Suprapubic skin (tissue), 3 donors: ENCODE results near the gene LDLRAD2.

Source experiments
- POLR2AphosphoS5 ChIP-seq, 3 donors: sonication (generic); formaldehyde crosslinking; IDR thresholded peaks; one replicate each; pipeline ENCODE4 v1.6.1; 2017; ENCODE audit warnings: antibody characterized with exemption in 3 of 3
- TF ChIP-seq, protein P1 (sequence below), 2 donors: fragments of 200-600 bp in 1 of 2; fragments of 450-650 bp in 1 of 2; sonication (generic) in 1 of 2; IDR thresholded peaks; one replicate each; pipeline ENCODE4 v1.5.1; 2016 to 2019; ENCODE audit warnings: antibody characterized with exemption in 2 of 2, mild to moderate bottlenecking in 1 of 2, moderate library complexity in 1 of 2

DNA sequence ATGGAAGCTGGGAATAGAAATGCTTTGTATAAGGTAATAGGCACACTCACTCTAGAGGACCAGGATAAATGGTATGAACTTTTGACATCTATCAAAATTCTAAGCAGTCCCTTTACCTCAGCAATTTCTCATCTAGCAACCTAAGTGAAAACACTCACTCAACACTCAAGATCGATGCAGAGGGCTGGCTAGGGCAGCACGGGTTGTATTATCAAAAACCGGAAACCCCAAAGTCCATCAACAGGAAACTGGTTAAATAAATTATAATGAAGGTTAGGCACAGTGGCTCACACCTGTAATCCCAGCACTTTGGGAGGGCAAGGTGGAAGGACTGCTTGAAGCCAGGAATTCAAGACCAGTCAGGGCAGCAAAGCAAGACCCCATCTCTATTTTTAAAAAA, 38.5 kb upstream of the LDLRAD2 start:
- TF ChIP-seq, protein P1, sequence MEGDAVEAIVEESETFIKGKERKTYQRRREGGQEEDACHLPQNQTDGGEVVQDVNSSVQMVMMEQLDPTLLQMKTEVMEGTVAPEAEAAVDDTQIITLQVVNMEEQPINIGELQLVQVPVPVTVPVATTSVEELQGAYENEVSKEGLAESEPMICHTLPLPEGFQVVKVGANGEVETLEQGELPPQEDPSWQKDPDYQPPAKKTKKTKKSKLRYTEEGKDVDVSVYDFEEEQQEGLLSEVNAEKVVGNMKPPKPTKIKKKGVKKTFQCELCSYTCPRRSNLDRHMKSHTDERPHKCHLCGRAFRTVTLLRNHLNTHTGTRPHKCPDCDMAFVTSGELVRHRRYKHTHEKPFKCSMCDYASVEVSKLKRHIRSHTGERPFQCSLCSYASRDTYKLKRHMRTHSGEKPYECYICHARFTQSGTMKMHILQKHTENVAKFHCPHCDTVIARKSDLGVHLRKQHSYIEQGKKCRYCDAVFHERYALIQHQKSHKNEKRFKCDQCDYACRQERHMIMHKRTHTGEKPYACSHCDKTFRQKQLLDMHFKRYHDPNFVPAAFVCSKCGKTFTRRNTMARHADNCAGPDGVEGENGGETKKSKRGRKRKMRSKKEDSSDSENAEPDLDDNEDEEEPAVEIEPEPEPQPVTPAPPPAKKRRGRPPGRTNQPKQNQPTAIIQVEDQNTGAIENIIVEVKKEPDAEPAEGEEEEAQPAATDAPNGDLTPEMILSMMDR (IDR thresholded peaks at IDR 0.05), result no peak
- no peak for TF ChIP-seq POLR2AphosphoS5 (IDR thresholded peaks at IDR 0.05)
